Fibroblast of lung (primary cell): ENCODE results near the gene ETFA. TPM values are rescaled to one million over a fixed set of nuclear protein-coding genes. Genes with fewer than 3 reads are reported as not detected.

Experiments
- DNase-seq, 2 donors: peaks; one replicate each; pipeline versions ENCODE4 v3.0.0 to v3.0.0-alpha.2; 2010; ENCODE audit warnings: low read depth in 2 of 2
- H2AFZ ChIP-seq: 2 replicates; pipeline ENCODE4 v1.5.1; 2012; ENCODE audit warnings: low read length, control low read depth, inconsistent platforms
- H3K27ac ChIP-seq: 2 replicates; pipeline ENCODE4 v1.5.1; 2011; ENCODE audit warnings: low read length, control low read depth; ENCODE audit not compliant: insufficient read depth
- H3K27me3 ChIP-seq: 2 replicates; pipeline ENCODE4 v1.5.1; 2011; ENCODE audit warnings: mild to moderate bottlenecking, low read length; ENCODE audit not compliant: control insufficient read depth, insufficient read depth
- H3K36me3 ChIP-seq: 2 replicates; pipeline ENCODE4 v1.5.1; 2011; ENCODE audit warnings: low read length; ENCODE audit not compliant: control insufficient read depth, insufficient read depth
- H3K4me1 ChIP-seq: 2 replicates; pipeline ENCODE4 v1.5.1; 2011; ENCODE audit warnings: low read length; ENCODE audit not compliant: control insufficient read depth, insufficient read depth; ENCODE audit errors: extremely low read depth
- H3K4me2 ChIP-seq: 2 replicates; pipeline ENCODE4 v1.5.1; 2011; ENCODE audit warnings: low read length, control low read depth; ENCODE audit not compliant: insufficient read depth; ENCODE audit errors: extremely low read depth
- H3K4me3 ChIP-seq, 4 experiments: fragments of 200-600 bp in 1 of 4; sonication (generic) in 1 of 4; replicated peaks in 1 of 4; 2 replicates each; pipeline ENCODE4 v1.5.1; 2011 to 2016; ENCODE audit warnings: low read length in 4 of 4, low read depth in 3 of 4, mild to moderate bottlenecking in 3 of 4, control low read depth in 2 of 4, inconsistent platforms in 1 of 4, mixed read lengths in 1 of 4; ENCODE audit not compliant: insufficient read depth in 1 of 4; ENCODE audit errors: control extremely low read depth in 1 of 4
- H3K79me2 ChIP-seq: 2 replicates; pipeline ENCODE4 v1.5.1; 2012; ENCODE audit warnings: mild to moderate bottlenecking, low read length, inconsistent platforms; ENCODE audit not compliant: control insufficient read depth, insufficient read depth
- H3K9ac ChIP-seq: 2 replicates; pipeline ENCODE4 v1.5.1; 2011; ENCODE audit warnings: mild to moderate bottlenecking, low read length, control low read depth; ENCODE audit not compliant: insufficient read depth
- H3K9me3 ChIP-seq: 2 replicates; pipeline ENCODE4 v1.5.1; 2012; ENCODE audit warnings: low read depth, low read length; ENCODE audit not compliant: control insufficient read depth, insufficient read depth
- H4K20me1 ChIP-seq: 2 replicates; pipeline ENCODE4 v1.5.1; 2011; ENCODE audit warnings: low read length; ENCODE audit not compliant: control insufficient read depth, insufficient read depth; ENCODE audit errors: extremely low read depth
- CTCF ChIP-seq, 2 donors: IDR thresholded peaks in 1 of 2; conservative IDR thresholded peaks in 1 of 2; 1 replicate in 1 of 2; 2 replicates in 1 of 2; pipeline ENCODE4 v1.5.1; 2011 to 2012; ENCODE audit warnings: low read length in 2 of 2, control low read depth in 1 of 2, inconsistent platforms in 1 of 2, low read depth in 1 of 2, mild to moderate bottlenecking in 1 of 2
- EZH2 ChIP-seq: IDR thresholded peaks from 2 replicates; pipeline ENCODE4 v1.5.1; 2012; ENCODE audit warnings: low read length, control low read depth, mild to moderate bottlenecking; ENCODE audit errors: missing control alignments
- polyA plus RNA-seq, 2 donors: library from polyadenylated mRNA; depleted of rRNA in 1 of 2; stranded (reverse) in 1 of 2; unstranded in 1 of 2; fragments of >200 nt; gene quantifications; 2 replicates each; pipeline ENCODE4 v1.2.1, GENCODE V29; 2011 to 2012; ENCODE audit warnings: missing spikeins in 1 of 2
- total RNA-seq: library from RNA; depleted of rRNA; stranded (reverse); fragments of >200 nt; gene quantifications from 2 replicates; pipeline ENCODE4 v1.2.1, GENCODE V29; 2014

The ETFA gene
- total and polyA plus RNA-seq, 2 donors (not counting 1 experiment from before 2014, with no cell fraction given), result 129 to 161 TPM

GRCh38 chr15:76245072-76245610 is 66.1 kb downstream of the ETFA start:
- Histone ChIP-seq H4K20me1 (no peaks in the 10 kb centered on the region), H3K79me2 (no peaks in the 10 kb centered on the region), H3K4me1 (no peaks in the 10 kb centered on the region), H3K9me3 (no peaks in the 10 kb centered on the region), H2AFZ (no peak overlapping the region), H3K36me3 (no peaks in the 10 kb centered on the region), H3K9ac (no peak overlapping the region), H3K27me3 (no peaks in the 10 kb centered on the region), H3K4me2 (no peak overlapping the region), H3K27ac (no peak overlapping the region), H3K4me3 (no peak overlapping the region)
- TF ChIP-seq CTCF (conservative IDR thresholded peaks at IDR 0.05 in 1 of 2, IDR thresholded peaks at IDR 0.05 in 1 of 2; ENCODE audit: low read depth in 1 of 2, low read length in 2 of 2), result no peak
- no peak for TF ChIP-seq EZH2
- DNase-seq, result no peak

GRCh38 chr15:76239786-76240185 is 71.5 kb downstream of the ETFA start:
- H3K79me2 ChIP-seq, result no peaks in the 10 kb centered on the region
- H2AFZ ChIP-seq, result no peak overlapping the region
- H3K4me3 ChIP-seq, result no peak overlapping the region
- H3K4me2 ChIP-seq, result no peak overlapping the region
- TF ChIP-seq EZH2 (no peak), CTCF (conservative IDR thresholded peaks at IDR 0.05 in 1 of 2, IDR thresholded peaks at IDR 0.05 in 1 of 2; ENCODE audit: low read depth in 1 of 2, low read length in 2 of 2) (no peak)
- no peaks in the 10 kb centered on the region for H4K20me1 ChIP-seq
- H3K4me1 ChIP-seq, result no peaks in the 10 kb centered on the region
- H3K9ac ChIP-seq, result no peak overlapping the region
- DNase-seq, result peak in 1 of 2 donors; percentile 39
- no peaks in the 10 kb centered on the region for H3K9me3 ChIP-seq
- H3K27ac ChIP-seq, result no peak overlapping the region
- no peaks in the 10 kb centered on the region for H3K36me3 ChIP-seq
- H3K27me3 ChIP-seq, result no peaks in the 10 kb centered on the region

- no peaks in the 10 kb centered on the region for H4K20me1 ChIP-seq
Measured at GRCh38 chr15:76236350-76236749, 74.9 kb downstream of the ETFA start.

More at GRCh38 chr15:76236350-76236749, 74.9 kb downstream of the ETFA start:
- Histone ChIP-seq H3K4me1 (no peaks in the 10 kb centered on the region), H3K9me3 (no peaks in the 10 kb centered on the region), H3K4me3 (no peak overlapping the region), H3K9ac (no peak overlapping the region), H3K36me3 (no peaks in the 10 kb centered on the region), H3K27me3 (no peaks in the 10 kb centered on the region), H3K79me2 (no peaks in the 10 kb centered on the region), H3K4me2 (no peak overlapping the region), H3K27ac (no peak overlapping the region), H2AFZ (no peak overlapping the region)
- TF ChIP-seq CTCF (conservative IDR thresholded peaks at IDR 0.05 in 1 of 2, IDR thresholded peaks at IDR 0.05 in 1 of 2; ENCODE audit: low read depth in 1 of 2, low read length in 2 of 2) (no peak), EZH2 (no peak)
- DNase-seq, result no peak
